GM19397 (cell line): Measurements from ENCODE around the gene TM6SF1.
"Not testable (repeated sequence)": the region's sequence is repeated elsewhere in the genome, so short reads cannot be mapped to it uniquely, and the experiment has no call there.

Experiments used
- ATAC-seq: cut with Tn5 transposase; IDR thresholded peaks from one replicate; pipeline ENCODE4 v1.9.1; 2021; ENCODE audit warnings: mild to moderate bottlenecking, moderate library complexity; ENCODE audit not compliant: unreplicated experiment

TM6SF1 gene

DNA sequence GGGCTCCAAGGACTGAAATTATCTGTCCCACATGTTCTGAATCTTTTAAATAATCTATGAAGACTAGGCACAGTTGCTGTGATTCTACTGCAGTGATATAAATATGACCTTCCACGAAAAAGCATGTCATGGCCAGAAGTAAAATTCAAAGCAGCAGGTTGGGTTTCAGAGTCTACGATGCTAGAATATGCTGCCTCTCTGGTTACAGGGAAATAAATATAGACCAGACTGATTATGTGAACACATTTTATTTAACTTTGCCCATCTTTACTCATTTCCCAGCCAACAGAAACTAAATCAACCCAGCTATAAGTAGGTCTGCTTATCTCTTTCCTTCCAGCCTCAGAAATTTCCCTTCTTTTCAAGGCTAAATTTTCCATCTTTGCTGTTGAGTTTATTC lies 19.9 kb upstream of the TM6SF1 start:
- no peak for ATAC-seq

GRCh38 chr15:83088876-83089275 lies 18.6 kb upstream of the TM6SF1 start:
- ATAC-seq = no peak

DNA sequence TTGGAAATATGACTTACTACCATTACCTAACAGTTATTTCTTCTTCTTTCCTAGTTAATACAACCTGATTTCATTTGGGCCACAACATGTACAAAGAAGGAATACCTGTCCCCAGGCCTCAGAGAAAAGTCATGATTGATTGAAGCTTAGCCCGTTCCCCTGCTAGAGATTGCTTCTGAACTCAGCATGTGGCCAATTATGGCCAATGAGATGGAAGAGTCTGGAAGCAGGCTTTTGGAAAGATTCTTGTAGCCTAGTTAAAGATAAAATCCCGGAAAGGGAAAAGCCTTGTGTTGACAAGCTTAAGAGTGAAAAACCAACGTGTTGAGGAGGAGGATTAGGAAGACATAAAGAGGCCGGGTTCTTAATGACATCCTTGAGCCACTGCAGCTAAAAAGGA lies 17.0 kb upstream of the TM6SF1 start:
- ATAC-seq = no peak

- not testable (repeated sequence) for ATAC-seq
Measured at GRCh38 chr15:83091965-83092308, 15.5 kb upstream of the TM6SF1 start.

DNA sequence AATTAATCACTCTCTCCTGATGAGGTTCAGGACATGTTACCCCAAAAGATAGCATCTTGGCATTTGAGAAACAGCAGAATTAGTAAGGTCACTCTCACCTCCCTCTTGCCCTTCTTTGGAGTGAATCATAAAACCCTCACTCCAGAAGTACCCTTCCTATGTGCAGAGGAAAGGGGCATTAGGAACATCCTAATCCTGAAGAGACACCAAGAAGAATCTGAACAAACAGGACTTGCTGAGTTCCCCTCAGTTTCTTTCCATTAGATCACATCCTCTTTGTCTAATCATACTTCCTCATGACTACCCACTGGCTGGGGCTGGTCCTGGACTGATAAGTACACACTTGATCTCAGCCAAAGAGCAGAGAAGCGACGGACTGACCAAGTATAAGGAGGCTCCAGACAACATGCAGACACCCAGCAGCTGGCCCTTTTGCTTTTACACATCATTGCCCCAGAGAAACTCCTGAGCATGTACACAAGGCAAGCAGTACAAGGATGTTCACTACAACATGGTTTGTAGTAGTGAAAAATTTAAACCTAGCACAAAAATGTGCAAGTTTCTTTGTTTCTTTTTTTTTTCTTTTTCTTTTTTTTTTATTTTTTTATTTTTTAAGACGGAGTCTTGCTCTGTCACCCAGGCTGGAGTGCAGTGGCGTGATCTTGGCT lies 15.0 kb upstream of the TM6SF1 start:
- no peak for ATAC-seq

- no peak for ATAC-seq
Measured at GRCh38 chr15:83094583-83094982, 12.9 kb upstream of the TM6SF1 start.

- ATAC-seq = no peak
Measured at GRCh38 chr15:83098079-83098478, 9.4 kb upstream of the TM6SF1 start.

- no peak for ATAC-seq
Measured at GRCh38 chr15:83099290-83099689, 8.2 kb upstream of the TM6SF1 start.

DNA sequence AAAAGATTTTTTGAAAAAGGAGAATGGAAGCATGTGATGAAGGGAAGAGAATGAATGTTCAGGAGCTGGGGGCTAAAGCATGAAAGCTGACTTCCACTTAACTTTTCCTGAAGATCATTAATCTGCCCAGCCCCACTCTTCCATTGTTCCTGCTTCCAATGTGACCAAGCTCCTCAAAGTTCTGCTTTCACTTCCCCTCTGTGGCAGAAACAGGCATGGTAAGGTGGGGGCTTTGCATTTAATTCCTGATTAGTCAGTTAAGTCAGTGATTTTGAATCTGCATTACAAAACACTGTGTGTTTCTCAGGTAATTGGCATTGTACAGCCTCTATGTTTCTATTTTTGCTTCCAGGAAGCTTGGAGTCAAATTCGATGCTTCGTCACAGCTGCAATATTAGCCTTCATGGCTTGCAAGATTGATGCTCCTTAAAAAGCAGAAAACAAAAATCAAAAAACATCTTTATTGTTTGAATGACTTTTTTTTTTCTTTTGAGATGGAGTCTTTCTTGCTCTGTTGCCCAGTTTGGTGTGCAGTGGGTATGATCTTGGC lies 7.3 kb upstream of the TM6SF1 start:
- ATAC-seq = no peak

DNA sequence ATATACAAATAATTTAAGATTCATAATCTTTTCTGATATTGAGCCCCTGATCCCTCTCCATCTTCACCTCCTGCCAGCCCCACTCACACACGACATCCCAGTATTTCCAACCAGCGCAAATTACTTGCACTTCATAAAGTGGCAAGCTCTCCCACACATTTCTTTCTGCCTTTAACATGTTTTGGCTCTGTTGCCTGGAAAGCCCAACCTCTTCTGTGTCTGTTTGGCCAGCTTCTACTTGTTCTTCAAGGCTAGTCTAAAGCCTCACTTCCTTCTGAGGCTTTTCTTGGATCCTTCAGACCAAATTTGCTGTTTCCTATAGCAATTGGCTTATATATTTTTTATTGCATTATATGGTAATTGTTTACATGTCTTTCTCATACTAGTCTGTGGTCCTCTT lies 5.1 kb upstream of the TM6SF1 start:
- no peak for ATAC-seq

- no peak for ATAC-seq
Measured at GRCh38 chr15:83104141-83104540, 3.3 kb upstream of the TM6SF1 start.

DNA sequence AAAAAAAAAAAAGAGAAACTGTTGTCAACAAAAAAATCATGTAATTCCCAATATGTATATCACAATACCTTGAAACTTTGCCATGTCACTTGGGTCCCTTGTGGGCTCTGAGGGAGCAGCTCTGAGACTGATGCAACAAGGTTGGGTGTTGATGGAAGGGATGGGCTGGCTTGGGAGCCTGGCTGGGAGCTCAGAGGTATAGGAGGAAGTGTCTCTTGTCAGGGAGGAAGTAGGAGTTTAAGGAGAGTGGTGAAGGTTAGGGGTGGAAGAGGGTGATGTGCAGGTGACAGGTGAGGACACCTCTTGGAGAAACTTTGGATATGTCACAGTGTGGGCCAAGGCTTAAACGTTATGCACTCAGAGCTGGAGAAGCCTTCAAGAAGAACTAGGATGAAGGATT lies 2.0 kb upstream of the TM6SF1 start:
- ATAC-seq = no peak

GRCh38 chr15:83107841-83108181 lies 366 bp downstream of the TM6SF1 start:
- peak; percentile 16 for ATAC-seq

GRCh38 chr15:83108266-83109219 lies 1.1 kb downstream of the TM6SF1 start:
- peak; percentile 52 for ATAC-seq

- no peak for ATAC-seq
Measured at GRCh38 chr15:83109532-83109931, 2.1 kb downstream of the TM6SF1 start.

DNA sequence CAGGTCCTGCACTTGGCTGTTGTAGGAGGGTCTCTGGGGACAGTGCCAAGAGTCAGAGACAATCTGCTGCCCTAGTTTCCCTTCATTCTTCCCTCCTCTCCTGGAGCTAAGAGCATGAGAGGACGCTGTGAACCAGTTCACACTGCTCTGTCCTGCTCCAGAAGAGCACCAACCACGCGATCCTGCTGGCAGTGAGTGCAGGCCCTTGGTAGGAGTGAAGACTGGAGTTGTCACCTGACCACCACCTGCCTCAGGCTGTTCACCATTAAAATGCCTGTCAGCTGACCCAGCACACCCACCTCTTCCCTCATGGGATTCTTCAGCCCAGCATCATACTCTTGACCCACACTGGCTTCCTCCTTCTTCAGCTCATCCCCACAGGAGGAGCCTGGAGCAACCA lies 2.9 kb downstream of the TM6SF1 start:
- ATAC-seq = no peak

GRCh38 chr15:83111149-83111548 lies 3.7 kb downstream of the TM6SF1 start:
- ATAC-seq = no peak

DNA sequence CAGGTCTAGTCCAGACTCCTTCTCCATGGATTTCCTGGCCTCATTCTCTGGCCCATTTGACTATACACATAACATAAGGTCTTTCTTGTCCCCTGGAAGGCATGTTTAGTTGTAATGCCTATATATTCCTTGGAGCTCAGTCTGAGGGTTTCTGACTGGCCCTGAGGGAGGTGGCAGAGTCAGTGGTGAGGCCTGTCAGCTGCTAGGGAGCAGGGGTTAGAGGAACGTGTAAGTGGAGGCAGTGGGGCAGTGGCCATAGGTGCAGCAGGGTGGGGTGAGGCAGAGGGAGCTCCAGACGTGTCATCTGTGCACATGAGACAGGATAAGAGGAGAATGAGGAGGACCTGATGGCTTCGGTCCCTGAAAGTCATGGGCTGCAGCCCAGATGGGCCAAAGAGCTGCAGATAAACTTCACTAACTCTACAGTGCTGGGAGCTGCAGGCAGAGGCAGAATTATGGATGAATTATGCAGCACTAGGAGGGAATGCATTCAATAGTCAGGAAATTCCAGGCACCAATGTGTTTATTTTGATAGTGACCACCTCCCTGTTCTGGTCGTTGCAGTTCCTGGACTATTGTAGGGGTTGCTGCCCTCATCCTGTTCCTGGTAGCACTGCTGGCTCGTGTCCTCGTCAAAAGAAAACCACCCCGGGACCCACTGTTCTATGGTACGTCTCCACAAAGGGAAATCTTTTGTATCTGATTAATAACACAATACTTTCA lies 4.9 kb downstream of the TM6SF1 start:
- ATAC-seq = no peak

DNA sequence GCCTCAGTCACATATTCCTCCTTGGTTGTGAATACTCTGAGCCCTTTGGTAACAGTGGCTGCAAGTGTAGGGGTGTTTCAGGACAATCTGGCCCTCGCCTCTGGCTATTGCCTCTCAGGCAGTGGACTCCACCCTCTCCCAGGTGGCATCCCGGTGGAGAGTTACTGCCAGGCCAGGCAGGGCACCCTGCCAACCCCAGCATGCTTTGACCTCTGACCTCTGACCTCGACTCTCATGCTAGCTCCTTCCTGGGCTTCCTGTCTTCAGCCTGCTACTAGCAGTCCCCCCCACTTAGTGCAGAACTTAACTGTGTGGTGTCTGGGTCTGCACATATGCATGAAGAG lies 5.5 kb downstream of the TM6SF1 start:
- ATAC-seq = no peak

- no peak for ATAC-seq
Measured at GRCh38 chr15:83113881-83114674, 6.6 kb downstream of the TM6SF1 start.

GRCh38 chr15:83114856-83115255 lies 7.4 kb downstream of the TM6SF1 start:
- ATAC-seq = no peak
